GM12892 (cell line): Measurements from ENCODE around the gene INTS6.

Experiments
- POLR2AphosphoS5 ChIP-seq: IDR thresholded peaks from 2 replicates; pipeline ENCODE4 v1.6.1; 2011; ENCODE audit warnings: low read depth, low read length, control low read depth
- TAF1 ChIP-seq: IDR thresholded peaks from 2 replicates; pipeline ENCODE4 v1.6.1; 2011; ENCODE audit warnings: low read depth, mild to moderate bottlenecking, control low read depth, low read length, borderline replicate concordance

- TF ChIP-seq POLR2AphosphoS5 (no peak), TAF1 (no peak)
Measured at GRCh38 chr13:51355217-51355616, 97.6 kb downstream of the INTS6 start.
